ENCODE measurements around the gene OAS3.

The OAS3 gene, protein sequence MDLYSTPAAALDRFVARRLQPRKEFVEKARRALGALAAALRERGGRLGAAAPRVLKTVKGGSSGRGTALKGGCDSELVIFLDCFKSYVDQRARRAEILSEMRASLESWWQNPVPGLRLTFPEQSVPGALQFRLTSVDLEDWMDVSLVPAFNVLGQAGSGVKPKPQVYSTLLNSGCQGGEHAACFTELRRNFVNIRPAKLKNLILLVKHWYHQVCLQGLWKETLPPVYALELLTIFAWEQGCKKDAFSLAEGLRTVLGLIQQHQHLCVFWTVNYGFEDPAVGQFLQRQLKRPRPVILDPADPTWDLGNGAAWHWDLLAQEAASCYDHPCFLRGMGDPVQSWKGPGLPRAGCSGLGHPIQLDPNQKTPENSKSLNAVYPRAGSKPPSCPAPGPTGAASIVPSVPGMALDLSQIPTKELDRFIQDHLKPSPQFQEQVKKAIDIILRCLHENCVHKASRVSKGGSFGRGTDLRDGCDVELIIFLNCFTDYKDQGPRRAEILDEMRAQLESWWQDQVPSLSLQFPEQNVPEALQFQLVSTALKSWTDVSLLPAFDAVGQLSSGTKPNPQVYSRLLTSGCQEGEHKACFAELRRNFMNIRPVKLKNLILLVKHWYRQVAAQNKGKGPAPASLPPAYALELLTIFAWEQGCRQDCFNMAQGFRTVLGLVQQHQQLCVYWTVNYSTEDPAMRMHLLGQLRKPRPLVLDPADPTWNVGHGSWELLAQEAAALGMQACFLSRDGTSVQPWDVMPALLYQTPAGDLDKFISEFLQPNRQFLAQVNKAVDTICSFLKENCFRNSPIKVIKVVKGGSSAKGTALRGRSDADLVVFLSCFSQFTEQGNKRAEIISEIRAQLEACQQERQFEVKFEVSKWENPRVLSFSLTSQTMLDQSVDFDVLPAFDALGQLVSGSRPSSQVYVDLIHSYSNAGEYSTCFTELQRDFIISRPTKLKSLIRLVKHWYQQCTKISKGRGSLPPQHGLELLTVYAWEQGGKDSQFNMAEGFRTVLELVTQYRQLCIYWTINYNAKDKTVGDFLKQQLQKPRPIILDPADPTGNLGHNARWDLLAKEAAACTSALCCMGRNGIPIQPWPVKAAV

DNA sequence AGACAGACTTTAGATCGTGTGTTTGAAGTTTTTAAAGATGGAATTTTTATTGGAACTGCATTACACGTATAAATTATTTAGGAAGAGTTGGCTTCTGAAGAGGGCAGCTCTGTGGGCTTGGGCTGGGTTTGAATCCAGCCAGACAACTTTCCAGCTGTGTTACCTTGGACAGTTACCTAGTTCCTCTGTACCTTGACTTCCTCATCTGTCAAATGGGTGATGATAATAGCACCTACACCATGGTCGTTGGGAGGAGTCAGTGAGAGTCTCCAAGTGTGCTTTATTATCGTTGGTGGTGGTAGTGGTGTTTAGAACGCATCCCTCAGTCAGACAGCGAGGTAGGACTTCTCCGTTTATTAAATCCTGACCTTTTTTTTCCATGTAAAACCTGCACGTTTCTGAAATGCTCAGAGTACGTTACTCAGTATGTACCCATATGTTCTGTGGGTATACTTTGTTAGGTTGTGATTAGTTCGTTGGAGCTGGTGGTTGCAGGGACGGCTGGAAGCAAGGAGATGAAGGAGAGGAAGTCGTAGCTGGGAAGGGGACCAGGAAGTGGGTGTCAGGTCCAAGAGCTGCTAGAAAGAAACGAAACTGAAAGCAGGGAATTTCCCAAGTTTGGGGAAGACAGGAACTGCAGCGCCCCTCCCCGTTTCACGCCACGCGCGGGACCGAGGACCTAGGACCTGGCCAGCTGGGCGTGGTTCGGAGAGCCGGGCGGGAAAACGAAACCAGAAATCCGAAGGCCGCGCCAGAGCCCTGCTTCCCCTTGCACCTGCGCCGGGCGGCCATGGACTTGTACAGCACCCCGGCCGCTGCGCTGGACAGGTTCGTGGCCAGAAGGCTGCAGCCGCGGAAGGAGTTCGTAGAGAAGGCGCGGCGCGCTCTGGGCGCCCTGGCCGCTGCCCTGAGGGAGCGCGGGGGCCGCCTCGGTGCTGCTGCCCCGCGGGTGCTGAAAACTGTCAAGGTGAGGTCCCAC is at the start of gene OAS3:
TSS of gene OAS3 (plus strand) at position 734 of the 979 bp plus-strand sequence. CDS start at position 791, 57 bp downstream.
- Mint-ChIP-seq H3K4me3 (peak within 1 kb of the TSS; percentile 85), H3K27ac (peak within 1 kb of the TSS; percentile 87), H3K4me1 (ENCODE audit: low read depth) (peaks cover 28% of the 10 kb centered on the region), H3K36me3 (ENCODE audit: low read depth) (peaks cover 5% of the 10 kb centered on the region), H3K27me3 (peaks cover 4% of the 10 kb centered on the region), H3K9me3 (no peaks in the 10 kb centered on the region)
- intact Hi-C loops (cut with micrococcal nuclease): loop anchor here (1.0 kb wide), 1 partner anchor 31 kb away; no protein-coding TSS in a partner anchor

DNA sequence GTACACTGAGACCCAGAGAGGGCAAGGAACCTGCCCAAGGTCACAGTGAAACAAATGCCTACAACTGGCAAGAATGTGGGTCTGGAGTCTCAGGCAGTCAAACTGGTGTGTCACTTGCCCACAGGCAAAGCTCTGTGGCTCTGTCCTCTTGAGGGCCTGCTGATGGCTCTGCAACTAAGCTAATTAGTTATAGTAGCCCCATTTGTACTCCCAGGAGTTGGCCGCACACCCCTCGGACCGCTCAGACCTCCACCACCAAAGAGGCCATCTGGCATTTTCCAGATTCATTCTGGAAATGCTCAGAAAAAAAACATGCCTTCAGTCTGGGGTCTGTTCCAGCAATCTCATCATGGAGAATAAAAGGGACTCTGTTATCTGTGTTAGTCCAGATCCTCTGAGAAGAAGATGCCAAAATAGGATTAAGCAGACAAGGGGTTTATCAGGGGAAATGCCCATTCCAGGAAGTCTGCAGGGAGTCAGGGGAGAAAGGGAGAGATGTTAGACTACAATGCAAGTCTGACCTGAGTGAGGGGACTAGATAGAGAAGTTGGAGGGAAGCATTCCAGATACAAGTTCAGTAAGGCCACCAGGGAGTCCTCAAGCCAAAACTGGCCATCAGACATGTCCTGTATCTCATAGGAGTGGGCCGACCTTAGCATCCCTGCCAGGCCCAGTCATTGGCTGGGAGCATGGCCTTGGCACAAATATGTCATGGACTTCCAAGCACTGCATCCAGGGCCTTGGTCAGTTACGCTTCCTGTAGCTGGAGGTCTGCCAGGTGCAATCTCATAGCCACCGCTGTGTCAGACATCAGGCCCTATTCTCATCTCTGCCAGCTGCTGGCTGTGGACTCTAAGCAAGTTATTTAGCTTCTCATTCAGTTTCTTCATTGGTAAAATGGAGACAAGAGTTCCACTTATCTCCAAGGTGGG is 46.9 kb upstream of the OAS3 start:
- no peaks in the 10 kb centered on the region for H3K36me3 Mint-ChIP-seq (ENCODE audit: low read depth)
- no peak overlapping the region for H3K27ac Mint-ChIP-seq
- no peaks in the 10 kb centered on the region for H3K9me3 Mint-ChIP-seq
- H3K27me3 Mint-ChIP-seq: peaks cover 37% of the 10 kb centered on the region
- peaks cover 56% of the 10 kb centered on the region for H3K4me1 Mint-ChIP-seq (ENCODE audit: low read depth)
- intact Hi-C loops (cut with micrococcal nuclease): no loop called here
- H3K4me3 Mint-ChIP-seq: no peak overlapping the region

DNA sequence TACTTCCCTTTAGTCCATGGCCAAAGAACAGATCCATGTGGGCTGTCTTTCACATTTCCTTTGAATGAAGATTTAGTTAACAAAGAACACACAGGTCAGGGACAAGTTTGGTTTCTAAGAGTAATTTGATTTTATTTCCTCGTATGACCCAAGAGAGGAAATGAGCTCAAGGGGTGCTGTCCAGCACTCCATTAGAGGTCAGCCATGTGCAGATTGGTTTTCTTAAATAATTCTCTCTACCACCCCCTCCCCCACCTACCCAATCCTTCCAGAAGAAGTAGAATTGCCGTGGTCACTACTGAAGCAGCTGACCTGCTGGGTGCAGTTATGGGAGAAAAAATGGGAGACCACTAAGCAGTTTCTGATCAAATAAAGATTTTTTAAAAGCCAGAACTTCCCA is 45.4 kb upstream of the OAS3 start:
- H3K4me3 Mint-ChIP-seq: no peak overlapping the region
- peak overlapping the region; percentile 59 for H3K27ac Mint-ChIP-seq
- peaks cover 48% of the 10 kb centered on the region for H3K27me3 Mint-ChIP-seq
- peaks cover 48% of the 10 kb centered on the region for H3K4me1 Mint-ChIP-seq (ENCODE audit: low read depth)
- no peaks in the 10 kb centered on the region for H3K36me3 Mint-ChIP-seq (ENCODE audit: low read depth)
- H3K9me3 Mint-ChIP-seq: no peaks in the 10 kb centered on the region
- intact Hi-C loops (cut with micrococcal nuclease): no loop called here

DNA sequence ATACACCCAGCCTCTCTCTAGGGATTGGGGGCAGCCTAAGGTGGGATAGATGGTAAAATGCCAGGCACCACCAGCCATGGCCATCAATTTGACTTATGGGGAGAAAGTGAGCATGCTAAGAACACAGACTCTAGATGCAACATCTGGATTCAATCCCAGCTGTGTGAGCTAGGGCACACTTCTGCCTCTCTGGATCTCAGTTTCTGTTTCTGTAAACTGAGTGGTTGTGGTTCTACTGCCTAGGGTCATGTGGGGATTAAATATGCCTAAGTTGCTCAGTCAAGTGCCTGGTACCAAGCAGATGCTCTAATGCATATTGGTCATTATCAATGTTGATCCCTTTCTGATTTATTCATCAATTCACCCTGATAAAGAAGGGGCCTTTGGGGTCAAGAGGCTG is 44.1 kb upstream of the OAS3 start:
- intact Hi-C loops (cut with micrococcal nuclease): no loop called here
- Mint-ChIP-seq H3K9me3 (no peaks in the 10 kb centered on the region), H3K4me3 (no peak overlapping the region), H3K27me3 (peaks cover 54% of the 10 kb centered on the region), H3K27ac (peak overlapping the region; percentile 59), H3K36me3 (ENCODE audit: low read depth) (no peaks in the 10 kb centered on the region), H3K4me1 (ENCODE audit: low read depth) (peaks cover 42% of the 10 kb centered on the region)

DNA sequence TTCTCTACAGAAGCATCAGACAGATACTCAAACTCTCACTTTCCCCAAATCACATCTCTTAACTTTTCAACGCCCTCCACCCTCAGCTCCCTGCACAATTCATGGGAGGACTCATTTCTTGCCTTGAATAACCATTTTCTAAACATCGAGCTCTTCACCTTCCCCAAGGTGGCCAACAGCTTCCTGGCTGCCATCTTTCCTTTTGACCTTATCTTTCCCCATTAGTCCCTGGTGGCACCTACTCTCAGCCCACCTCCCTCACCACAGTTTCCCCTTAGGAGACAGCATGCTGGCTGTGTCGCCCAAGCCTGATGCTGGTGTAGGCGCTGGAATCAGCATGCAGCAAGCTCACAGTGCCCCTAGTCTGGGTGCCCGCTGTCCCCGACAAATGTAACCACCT is 39.9 kb upstream of the OAS3 start:
- Mint-ChIP-seq H3K4me1 (ENCODE audit: low read depth) (peaks cover 25% of the 10 kb centered on the region), H3K27me3 (peaks cover 30% of the 10 kb centered on the region), H3K27ac (no peak overlapping the region), H3K36me3 (ENCODE audit: low read depth) (no peaks in the 10 kb centered on the region), H3K4me3 (no peak overlapping the region), H3K9me3 (no peaks in the 10 kb centered on the region)
- intact Hi-C loops (cut with micrococcal nuclease): no loop called here

DNA sequence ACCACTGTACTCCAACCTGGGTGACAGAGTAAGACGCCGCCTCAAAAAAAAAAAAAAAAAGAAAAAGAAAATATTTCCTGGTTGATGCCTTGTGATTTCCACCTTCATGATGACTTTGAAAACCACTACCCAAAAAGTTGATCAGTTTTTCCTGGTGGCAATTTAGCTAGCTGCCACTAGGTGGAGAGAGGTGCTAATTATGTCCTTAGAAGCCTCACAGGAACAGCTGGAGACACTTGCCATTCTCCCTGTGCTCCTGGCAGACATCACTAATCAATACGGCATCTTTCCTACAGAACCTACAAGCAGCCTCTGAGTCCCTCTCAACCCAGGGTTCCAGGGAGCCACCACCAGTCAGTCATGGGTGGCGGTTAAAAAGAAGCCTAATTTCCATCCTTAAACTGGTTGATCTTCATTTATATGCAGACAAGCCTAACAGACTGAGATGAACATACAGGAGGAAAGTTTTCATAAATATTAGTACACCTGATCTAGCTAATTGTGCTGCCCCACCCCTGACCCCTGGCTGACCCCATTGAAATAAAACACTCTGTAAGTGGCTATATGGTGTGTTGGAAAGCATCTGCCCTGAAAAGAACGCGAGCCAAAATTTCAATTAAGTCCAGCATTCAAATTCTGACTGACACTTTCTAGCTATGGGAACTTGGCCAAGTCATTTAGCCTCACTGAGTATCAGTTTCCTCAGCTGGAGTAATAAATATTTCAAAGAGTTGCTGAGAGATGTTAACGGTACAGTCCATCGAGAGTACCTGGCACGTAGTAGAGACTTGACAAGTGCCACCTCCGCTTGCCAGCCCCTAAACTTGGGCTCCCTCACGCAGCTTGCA is 37.8 kb upstream of the OAS3 start:
- peaks cover 30% of the 10 kb centered on the region for H3K27me3 Mint-ChIP-seq
- no peaks in the 10 kb centered on the region for H3K9me3 Mint-ChIP-seq
- H3K36me3 Mint-ChIP-seq (ENCODE audit: low read depth): no peaks in the 10 kb centered on the region
- H3K27ac Mint-ChIP-seq: no peak overlapping the region
- H3K4me1 Mint-ChIP-seq (ENCODE audit: low read depth): peaks cover 21% of the 10 kb centered on the region
- intact Hi-C loops (cut with micrococcal nuclease): loop anchor here (2.0 kb wide), 1 partner anchor 130 kb away; no protein-coding TSS in a partner anchor
- H3K4me3 Mint-ChIP-seq: no peak overlapping the region

DNA sequence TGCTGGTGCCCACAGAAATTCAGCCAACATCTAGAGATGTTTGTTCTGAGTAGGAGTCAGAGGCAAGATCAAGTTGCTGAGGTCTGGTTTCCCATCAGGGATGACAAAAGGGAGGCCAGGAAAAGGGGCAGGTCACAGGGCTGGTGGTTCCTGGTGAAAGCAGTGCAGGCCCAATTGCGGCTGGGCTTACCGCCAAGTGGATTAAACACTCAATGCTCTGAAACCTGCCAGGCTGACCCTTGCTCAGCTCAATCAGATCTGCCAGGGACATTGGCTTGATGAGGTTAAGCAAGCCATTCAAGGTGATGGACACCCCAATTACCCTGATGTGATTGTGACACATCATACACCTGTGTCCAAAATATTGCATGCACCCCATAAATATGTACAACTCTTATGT is 37.0 kb upstream of the OAS3 start:
- Mint-ChIP-seq H3K4me1 (ENCODE audit: low read depth) (peaks cover 26% of the 10 kb centered on the region), H3K9me3 (no peaks in the 10 kb centered on the region), H3K36me3 (ENCODE audit: low read depth) (no peaks in the 10 kb centered on the region), H3K27me3 (peaks cover 26% of the 10 kb centered on the region), H3K4me3 (no peak overlapping the region), H3K27ac (no peak overlapping the region)
- intact Hi-C loops (cut with micrococcal nuclease): loop anchor here (2.0 kb wide), 1 partner anchor 130 kb away; no protein-coding TSS in a partner anchor

DNA sequence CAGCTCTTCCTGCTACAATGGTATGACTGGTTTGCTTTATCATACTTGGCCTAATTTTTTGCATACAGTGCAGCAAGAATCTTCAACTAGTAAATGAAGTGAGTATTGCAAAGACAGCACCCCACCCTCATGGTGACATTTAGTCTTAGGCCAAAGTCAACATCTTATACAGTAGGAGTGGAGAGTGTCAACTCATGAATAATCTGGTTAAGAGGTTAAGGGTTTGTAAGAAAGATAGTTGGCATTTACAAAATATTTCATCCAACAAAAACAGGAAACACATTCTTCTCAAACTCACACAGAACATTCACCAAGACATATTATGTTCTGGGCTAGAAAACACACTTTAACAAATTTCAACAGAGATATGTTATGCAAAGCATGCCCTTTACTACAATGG is 33.7 kb upstream of the OAS3 start:
- intact Hi-C loops (cut with micrococcal nuclease): no loop called here
- Mint-ChIP-seq H3K9me3 (no peaks in the 10 kb centered on the region), H3K4me3 (no peak overlapping the region), H3K36me3 (ENCODE audit: low read depth) (peaks cover 15% of the 10 kb centered on the region), H3K27ac (peak overlapping the region; percentile 17), H3K4me1 (ENCODE audit: low read depth) (peaks cover 58% of the 10 kb centered on the region), H3K27me3 (no peaks in the 10 kb centered on the region)

DNA sequence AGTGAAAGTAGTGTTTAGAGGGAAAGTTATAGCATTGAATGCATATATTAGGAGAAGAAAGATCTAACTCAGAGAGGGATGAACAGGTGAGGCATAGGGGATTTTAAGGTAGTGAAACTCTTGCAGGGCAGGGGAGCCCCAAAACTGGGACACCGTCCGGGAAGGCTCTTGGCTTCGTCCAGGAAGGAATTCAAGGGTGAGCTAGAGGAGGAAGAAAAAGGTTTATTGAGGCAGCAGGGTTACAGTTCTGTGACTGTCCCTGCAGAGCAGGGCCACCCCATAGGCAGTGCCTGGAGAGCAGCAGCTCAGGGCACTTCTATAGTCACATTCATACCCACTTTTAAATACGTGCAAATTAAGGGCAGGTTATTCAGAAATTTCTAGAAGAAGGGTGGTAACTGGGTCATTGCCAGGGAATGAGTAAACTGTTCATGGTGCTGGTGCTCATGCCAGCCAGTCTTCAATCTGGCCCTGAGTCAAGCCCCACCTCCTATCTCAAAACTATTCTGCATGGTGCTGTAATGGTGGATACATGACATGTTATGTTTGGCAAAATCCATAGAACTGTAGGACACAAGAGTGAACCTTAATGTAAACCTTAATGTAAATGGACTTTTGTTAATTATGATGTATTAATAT is 32.7 kb upstream of the OAS3 start:
- Mint-ChIP-seq H3K27ac (peak overlapping the region; percentile 90), H3K4me3 (no peak overlapping the region), H3K4me1 (ENCODE audit: low read depth) (peaks cover 66% of the 10 kb centered on the region), H3K27me3 (no peaks in the 10 kb centered on the region), H3K36me3 (ENCODE audit: low read depth) (peaks cover 25% of the 10 kb centered on the region), H3K9me3 (no peaks in the 10 kb centered on the region)
- intact Hi-C loops (cut with micrococcal nuclease): loop anchor here (2.0 to 5.0 kb wide), 2 partner anchors 73 to 237 kb away; partner anchors contain the start of gene OAS2

DNA sequence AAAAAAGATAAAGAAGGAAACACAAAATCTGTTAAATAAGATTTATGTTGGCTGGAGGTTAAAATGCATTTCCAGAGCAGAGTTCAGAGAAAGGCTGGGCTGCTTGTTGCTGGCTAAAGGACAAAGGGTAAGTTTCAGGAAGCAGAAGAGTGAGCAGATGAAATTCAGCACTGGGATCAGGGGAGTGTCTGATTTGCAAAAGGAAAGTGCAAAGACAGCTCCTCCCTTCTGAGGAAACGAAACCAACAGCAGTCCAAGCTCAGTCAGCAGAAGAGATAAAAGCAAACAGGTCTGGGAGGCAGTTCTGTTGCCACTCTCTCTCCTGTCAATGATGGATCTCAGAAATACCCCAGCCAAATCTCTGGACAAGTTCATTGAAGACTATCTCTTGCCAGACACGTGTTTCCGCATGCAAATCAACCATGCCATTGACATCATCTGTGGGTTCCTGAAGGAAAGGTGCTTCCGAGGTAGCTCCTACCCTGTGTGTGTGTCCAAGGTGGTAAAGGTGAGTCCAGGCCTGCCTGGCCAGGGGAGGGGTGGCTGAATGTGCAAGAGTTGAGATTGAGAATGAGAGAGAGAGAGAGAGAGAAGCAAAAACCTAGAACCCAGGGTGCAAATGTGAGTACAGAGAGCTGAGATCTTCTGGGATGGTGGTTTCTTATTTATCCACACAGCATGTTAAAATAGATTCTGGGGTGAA is 31.4 kb upstream of the OAS3 start, which contains the start of gene OAS1:
TSS of gene OAS1 (plus strand) at position 251 of the 703 bp plus-strand sequence. CDS start at position 329, 78 bp downstream.
- Mint-ChIP-seq H3K4me1 (ENCODE audit: low read depth) (peaks cover 76% of the 10 kb centered on the region), H3K9me3 (peaks cover 11% of the 10 kb centered on the region), H3K4me3 (peak within 1 kb of the TSS; percentile 83), H3K36me3 (ENCODE audit: low read depth) (peaks cover 38% of the 10 kb centered on the region), H3K27me3 (no peaks in the 10 kb centered on the region), H3K27ac (peak within 1 kb of the TSS; percentile 90)
- intact Hi-C loops (cut with micrococcal nuclease): loop anchor here (1.0 to 5.0 kb wide), 3 partner anchors 31 to 235 kb away; partner anchors contain the start of genes OAS2 and OAS3
